ENCODE data around the gene MBNL2. TPM values are rescaled to one million over a fixed set of nuclear protein-coding genes. Genes with fewer than 3 reads are reported as not detected.

MBNL2 gene
- total RNA-seq, 2 experiments from 2014 or later, result 16.8 to 18.8 TPM

DNA sequence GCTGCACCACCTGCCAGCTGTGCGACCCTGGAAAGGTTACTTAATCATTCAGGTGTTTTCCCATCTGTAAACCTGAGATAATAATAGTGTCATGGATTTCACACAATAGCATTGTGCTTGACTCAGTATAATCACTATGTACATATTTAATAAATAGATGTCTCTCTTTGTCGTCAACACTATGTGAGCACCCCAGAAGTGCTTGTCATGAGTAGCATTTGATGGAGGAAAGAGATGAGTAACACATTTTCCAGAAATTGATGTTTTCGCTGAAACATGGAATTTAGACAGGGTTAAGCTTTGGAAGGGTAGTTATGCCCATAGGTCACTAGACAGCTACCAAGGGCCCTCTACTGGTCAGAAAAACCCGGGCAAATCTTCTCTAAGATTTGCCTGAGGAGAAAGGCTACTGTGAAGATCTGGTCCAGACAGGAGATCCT is 9.5 kb upstream of the MBNL2 start:
- CTCF ChIA-PET, result interaction anchor here (0.9 to 2.7 kb wide), 5 partner anchors 9 to 195 kb away, joined by 3 to 13 read pairs (median 3); partner anchors contain the start of gene MBNL2
- Mint-ChIP-seq H3K27ac (no peak overlapping the region), H3K36me3 (ENCODE audit: low read depth) (no peaks in the 10 kb centered on the region)

DNA sequence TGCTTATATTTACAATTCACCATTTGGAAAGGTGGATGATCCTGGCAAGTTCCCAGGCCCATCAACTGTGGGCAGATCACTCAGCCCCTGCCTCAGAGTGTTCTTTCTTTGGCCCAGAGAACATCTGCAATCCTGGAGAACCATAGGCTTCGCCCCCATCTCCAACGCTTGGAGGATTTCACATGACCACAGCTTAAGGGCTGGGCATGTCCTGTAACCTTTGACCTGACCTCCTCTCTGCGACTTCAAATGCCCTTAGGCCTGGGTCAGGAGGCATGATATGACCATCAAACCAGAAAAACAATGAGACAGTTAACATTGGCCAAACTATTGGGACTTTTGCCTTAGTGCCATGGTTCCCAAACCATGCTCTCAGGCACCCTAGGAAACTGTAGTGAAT is 7.2 kb upstream of the MBNL2 start:
- intact Hi-C loops (cut with micrococcal nuclease), result no loop called here
- H3K4me1 Mint-ChIP-seq (ENCODE audit: low read depth), result peaks cover 33% of the 10 kb centered on the region
- CTCF ChIA-PET, result interaction anchor here (0.9 to 1.6 kb wide), 3 partner anchors 8 to 105 kb away, joined by 3 to 5 read pairs (median 3); no protein-coding TSS in a partner anchor

More for the DNA sequence above, 9.5 kb upstream of the MBNL2 start:
- peaks cover 38% of the 10 kb centered on the region for H3K4me1 Mint-ChIP-seq (ENCODE audit: low read depth)
- no peaks in the 10 kb centered on the region for H3K27me3 Mint-ChIP-seq (ENCODE audit: low read depth)
- H3K9me3 Mint-ChIP-seq, result peaks cover 1% of the 10 kb centered on the region
- no peak overlapping the region for H3K4me3 Mint-ChIP-seq
- DNase-seq, result peak; percentile 33
- intact Hi-C loops (cut with micrococcal nuclease), result loop anchor here (1.0 kb wide), 2 partner anchors 102 to 132 kb away; no protein-coding TSS in a partner anchor

DNA sequence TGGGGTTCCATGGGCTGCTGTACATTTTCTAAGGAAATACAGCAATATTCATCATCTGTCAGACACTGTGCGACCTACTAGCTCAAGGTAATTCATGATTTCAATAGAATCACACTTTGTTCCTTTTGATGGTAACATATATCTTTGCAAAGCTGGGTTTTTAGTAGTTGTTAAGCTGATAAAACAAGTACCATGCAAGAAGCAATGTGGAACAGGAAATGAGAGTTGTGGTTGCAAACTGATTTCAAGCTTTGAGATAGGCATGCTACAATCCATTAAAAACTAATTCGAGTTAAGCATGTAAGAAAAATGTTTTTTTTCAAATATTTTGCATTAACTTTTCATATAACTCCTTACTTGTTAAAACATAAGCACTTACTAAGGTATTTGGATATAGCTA is 6.8 kb upstream of the MBNL2 start:
- CTCF ChIA-PET, result interaction anchor here (0.9 to 1.6 kb wide), 3 partner anchors 9 to 105 kb away, joined by 3 to 5 read pairs (median 3); no protein-coding TSS in a partner anchor
- no peak overlapping the region for H3K27ac Mint-ChIP-seq
- no peaks in the 10 kb centered on the region for H3K27me3 Mint-ChIP-seq (ENCODE audit: low read depth)

More for the DNA sequence above, 7.2 kb upstream of the MBNL2 start:
- H3K27ac Mint-ChIP-seq, result no peak overlapping the region
- no peak overlapping the region for H3K4me3 Mint-ChIP-seq
- H3K27me3 Mint-ChIP-seq (ENCODE audit: low read depth), result no peaks in the 10 kb centered on the region
- H3K9me3 Mint-ChIP-seq, result no peaks in the 10 kb centered on the region
- DNase-seq, result no peak
- no peaks in the 10 kb centered on the region for H3K36me3 Mint-ChIP-seq (ENCODE audit: low read depth)

DNA sequence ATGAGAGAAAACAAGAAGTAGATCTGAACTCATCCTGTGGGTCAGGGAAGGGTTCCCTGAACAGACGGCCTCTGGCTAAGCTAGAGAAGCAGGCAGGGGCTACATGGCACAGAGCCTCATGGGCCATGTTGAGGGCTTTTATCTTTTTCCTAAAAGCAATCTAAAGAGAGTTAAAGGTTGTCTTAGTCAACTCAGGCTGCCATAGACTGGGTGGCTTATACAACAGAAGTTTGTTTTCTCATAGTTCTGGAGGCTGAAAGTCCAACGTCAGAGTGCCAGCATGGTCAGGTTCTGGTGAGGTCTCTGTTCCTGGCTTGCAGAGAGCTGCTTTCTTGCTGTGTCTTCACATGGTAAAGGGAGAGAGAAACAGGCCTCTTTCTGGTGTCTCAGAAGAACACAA is 2.9 kb upstream of the MBNL2 start:
- CTCF ChIA-PET, result interaction anchor here (0.7 to 1.4 kb wide), 3 partner anchors 9 to 109 kb away, joined by 3 to 4 read pairs (median 4); no protein-coding TSS in a partner anchor
- DNase-seq, result no peak
- Mint-ChIP-seq H3K4me3 (no peak overlapping the region), H3K27me3 (ENCODE audit: low read depth) (no peaks in the 10 kb centered on the region), H3K27ac (no peak overlapping the region), H3K9me3 (no peaks in the 10 kb centered on the region), H3K4me1 (ENCODE audit: low read depth) (peaks cover 20% of the 10 kb centered on the region), H3K36me3 (ENCODE audit: low read depth) (no peaks in the 10 kb centered on the region)
- intact Hi-C loops (cut with micrococcal nuclease), result no loop called here

More for the DNA sequence above, 6.8 kb upstream of the MBNL2 start:
- peaks cover 30% of the 10 kb centered on the region for H3K4me1 Mint-ChIP-seq (ENCODE audit: low read depth)
- intact Hi-C loops (cut with micrococcal nuclease), result no loop called here
- no peaks in the 10 kb centered on the region for H3K36me3 Mint-ChIP-seq (ENCODE audit: low read depth)
- DNase-seq, result no peak
- no peaks in the 10 kb centered on the region for H3K9me3 Mint-ChIP-seq
- no peak overlapping the region for H3K4me3 Mint-ChIP-seq

DNA sequence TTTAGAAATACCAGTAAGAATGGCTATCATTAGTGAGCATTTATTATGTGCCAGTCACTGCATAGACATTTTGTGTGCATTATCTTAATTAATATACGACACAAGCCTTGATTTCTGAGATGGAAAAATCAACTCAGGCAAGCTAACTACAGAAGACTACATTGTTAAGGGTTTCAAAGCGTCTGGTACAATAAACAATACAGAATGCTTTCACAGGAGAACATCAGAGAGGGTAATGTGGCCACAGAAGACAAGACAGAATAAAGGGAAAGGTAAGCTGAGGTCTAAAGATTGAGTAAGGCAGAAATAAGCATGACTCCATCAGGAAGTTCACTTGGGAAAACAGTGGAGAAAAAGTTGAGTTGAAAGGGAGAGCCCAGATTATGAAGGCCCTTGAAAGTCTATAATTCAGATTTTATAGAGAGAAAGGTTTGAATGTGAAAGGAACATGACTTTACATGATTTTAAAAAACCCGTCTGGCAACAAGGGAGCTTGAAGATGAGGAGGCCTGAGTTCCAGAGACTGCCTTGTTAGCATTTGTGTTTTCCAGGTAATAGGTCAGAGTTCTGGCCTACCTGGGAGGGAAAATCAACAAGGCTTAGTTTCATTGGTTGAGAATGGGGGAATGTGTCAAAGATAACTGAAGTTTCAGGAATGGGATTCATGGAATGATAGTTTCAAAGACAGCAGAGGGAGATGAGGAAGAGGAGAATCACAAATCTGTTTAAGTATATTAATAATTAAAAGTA is 1.8 kb upstream of the MBNL2 start:
- CTCF ChIA-PET, result interaction anchor here (1.0 to 1.4 kb wide), 2 partner anchors 109 to 111 kb away, joined by 3 to 4 read pairs; no protein-coding TSS in a partner anchor
- no peak overlapping the region for H3K4me3 Mint-ChIP-seq

DNA sequence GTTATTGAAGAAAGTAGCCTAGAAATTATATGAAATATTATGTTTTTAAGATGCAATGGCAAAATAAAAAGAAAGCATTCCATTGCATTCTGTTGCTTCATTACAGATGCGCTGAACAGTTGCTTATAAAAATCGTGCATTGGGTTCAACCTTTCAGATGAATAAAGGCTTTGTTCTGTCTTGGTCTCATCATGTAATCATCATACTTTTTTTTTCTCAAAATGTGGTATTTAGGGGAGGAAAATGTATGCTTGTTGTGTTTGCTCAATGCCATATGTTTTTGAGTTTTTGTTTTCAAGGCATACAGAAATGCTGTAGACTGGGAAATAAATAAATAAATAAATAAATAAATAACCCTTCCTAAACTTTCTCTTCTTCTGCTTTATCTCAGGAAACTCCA is 1.1 kb upstream of the MBNL2 start:
- intact Hi-C loops (cut with micrococcal nuclease), result loop anchor here (10.0 kb wide), 4 partner anchors 324 to 1834 kb away; partner anchors contain the start of genes DNAJC3 and STK24
- Mint-ChIP-seq H3K4me3 (no peak overlapping the region), H3K4me1 (ENCODE audit: low read depth) (peaks cover 24% of the 10 kb centered on the region), H3K27me3 (ENCODE audit: low read depth) (no peaks in the 10 kb centered on the region), H3K27ac (no peak overlapping the region), H3K36me3 (ENCODE audit: low read depth) (no peaks in the 10 kb centered on the region), H3K9me3 (no peaks in the 10 kb centered on the region)
- CTCF ChIA-PET, result interaction anchor here (1.3 kb wide), 1 partner anchor 8 kb away, joined by 3 read pairs; no protein-coding TSS in a partner anchor
- no peak for DNase-seq

More for the DNA sequence above, 1.8 kb upstream of the MBNL2 start:
- H3K27me3 Mint-ChIP-seq (ENCODE audit: low read depth), result no peaks in the 10 kb centered on the region
- intact Hi-C loops (cut with micrococcal nuclease), result loop anchor here (10.0 kb wide), 4 partner anchors 324 to 1834 kb away; partner anchors contain the start of genes DNAJC3 and STK24
- H3K4me1 Mint-ChIP-seq (ENCODE audit: low read depth), result peaks cover 19% of the 10 kb centered on the region
- no peaks in the 10 kb centered on the region for H3K9me3 Mint-ChIP-seq
- DNase-seq, result no peak
- H3K27ac Mint-ChIP-seq, result no peak overlapping the region
- H3K36me3 Mint-ChIP-seq (ENCODE audit: low read depth), result no peaks in the 10 kb centered on the region

DNA sequence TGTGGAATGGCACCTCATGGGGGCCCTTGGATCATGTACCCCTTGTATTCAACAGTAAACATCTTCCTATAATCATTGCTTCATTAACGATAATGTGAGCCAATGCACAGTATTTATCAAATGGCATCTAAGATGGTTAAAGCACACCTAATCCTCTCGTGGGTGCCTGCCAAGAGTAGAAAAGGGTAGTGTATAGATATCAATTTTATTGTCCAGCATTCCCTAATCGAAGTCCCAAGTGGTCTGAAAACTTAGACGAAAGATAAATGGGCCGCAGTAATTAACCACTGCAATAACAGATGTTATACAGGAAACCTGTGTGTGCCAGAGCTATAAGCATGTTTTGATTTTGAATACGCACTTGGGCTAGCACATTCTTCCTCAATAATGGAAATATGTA is 667 bp upstream of the MBNL2 start:
- Mint-ChIP-seq H3K9me3 (no peaks in the 10 kb centered on the region), H3K4me1 (ENCODE audit: low read depth) (peaks cover 28% of the 10 kb centered on the region), H3K4me3 (no peak overlapping the region), H3K27ac (no peak overlapping the region), H3K36me3 (ENCODE audit: low read depth) (no peaks in the 10 kb centered on the region), H3K27me3 (ENCODE audit: low read depth) (no peaks in the 10 kb centered on the region)
- CTCF ChIA-PET, result interaction anchor here (1.3 to 4.5 kb wide), 2 partner anchors 9 to 111 kb away, joined by 3 to 33 read pairs; no protein-coding TSS in a partner anchor
- intact Hi-C loops (cut with micrococcal nuclease), result loop anchor here (10.0 kb wide), 4 partner anchors 323 to 1833 kb away; partner anchors contain the start of genes DNAJC3 and STK24
- no peak for DNase-seq

DNA sequence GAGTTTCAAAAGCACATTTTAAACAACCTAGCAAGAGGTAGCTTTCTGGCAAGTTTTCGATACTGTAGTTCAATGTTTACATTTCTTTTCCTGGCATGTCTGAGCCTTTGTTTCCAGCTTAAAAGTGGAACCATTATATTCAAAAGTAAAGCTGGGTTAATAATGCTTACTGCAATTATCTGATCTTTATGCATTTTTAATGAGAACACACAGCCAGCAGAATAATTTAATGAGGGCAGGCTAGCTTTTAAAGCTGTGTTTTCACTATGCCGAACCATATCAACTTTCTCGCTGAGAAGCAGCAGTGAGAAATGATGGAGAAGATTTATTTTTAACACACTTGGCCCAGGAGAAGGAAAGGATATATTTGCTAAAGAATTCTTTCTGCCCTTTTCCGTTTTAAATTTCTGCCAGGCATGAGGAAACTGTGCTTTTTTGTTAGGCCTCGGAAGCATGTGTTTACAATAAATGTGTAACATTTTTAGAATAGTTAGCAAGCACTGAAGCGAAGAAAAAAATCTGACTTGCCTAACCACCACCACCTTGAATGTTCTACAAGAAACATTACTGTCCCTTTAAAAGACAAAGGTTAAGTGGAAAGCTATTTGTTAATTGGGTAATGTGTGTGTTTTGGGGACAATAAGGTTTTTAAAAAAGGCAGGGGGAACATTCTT is 1.0 kb downstream of the MBNL2 start:
- intact Hi-C loops (cut with micrococcal nuclease), result loop anchor here (2.0 to 10.0 kb wide), 6 partner anchors 106 to 1832 kb away; partner anchors contain the start of genes DNAJC3 and STK24
- no peak for DNase-seq
- Mint-ChIP-seq H3K27ac (peak overlapping the region; percentile 87), H3K4me1 (ENCODE audit: low read depth) (peaks cover 41% of the 10 kb centered on the region), H3K4me3 (peak overlapping the region; percentile 79), H3K27me3 (ENCODE audit: low read depth) (no peaks in the 10 kb centered on the region), H3K9me3 (no peaks in the 10 kb centered on the region), H3K36me3 (ENCODE audit: low read depth) (no peaks in the 10 kb centered on the region)
- CTCF ChIA-PET, result interaction anchor here (0.6 to 4.5 kb wide), 10 partner anchors 27 to 240 kb away, joined by 3 to 33 read pairs (median 3); partner anchors contain the start of gene RAP2A

DNA sequence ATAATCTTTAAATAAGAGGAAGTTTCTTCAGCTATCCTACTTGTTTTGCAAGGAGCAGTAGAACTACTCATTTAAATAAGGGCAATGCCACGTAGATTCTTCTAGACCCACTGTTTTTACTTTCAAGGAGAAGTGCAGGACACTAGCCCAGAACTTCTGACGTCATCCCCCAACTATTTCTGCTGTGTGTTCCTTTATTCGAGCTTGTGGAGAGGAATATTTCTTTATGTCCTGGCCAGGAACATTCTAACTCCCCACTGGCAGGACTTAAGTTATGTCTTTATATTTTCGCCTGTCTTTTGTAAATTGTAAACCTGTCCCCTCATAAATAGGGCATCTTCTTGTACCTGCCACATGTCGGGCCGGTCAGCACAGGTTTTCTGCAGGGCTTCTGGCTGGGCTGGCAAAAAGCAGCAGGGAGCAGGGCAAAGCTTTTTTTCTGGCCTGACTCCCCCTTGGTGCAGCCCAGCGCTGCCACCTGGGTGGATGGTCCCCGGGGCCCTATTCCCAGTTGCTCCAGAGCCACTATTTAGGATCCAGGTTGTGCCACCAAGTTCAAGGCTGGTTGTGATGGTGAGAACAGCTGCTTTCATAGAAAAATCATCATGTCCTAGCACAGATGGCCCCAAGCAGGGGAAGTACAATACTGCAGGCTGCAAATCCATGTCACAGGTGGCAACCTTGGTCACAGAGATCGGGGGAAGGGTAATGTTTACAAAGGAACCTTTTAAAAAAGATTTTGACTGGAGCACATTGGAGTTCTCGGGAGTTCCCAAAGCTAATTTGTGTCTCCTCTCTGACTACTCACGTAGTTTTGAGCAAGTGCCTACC is 1.8 kb downstream of the MBNL2 start:
- peak overlapping the region; percentile 87 for H3K27ac Mint-ChIP-seq
- H3K36me3 Mint-ChIP-seq (ENCODE audit: low read depth), result no peaks in the 10 kb centered on the region
- no peaks in the 10 kb centered on the region for H3K27me3 Mint-ChIP-seq (ENCODE audit: low read depth)
- peak; percentile 18 for DNase-seq
- H3K4me1 Mint-ChIP-seq (ENCODE audit: low read depth), result peaks cover 41% of the 10 kb centered on the region
- intact Hi-C loops (cut with micrococcal nuclease), result loop anchor here (2.0 to 10.0 kb wide), 7 partner anchors 13 to 1831 kb away; partner anchors contain the start of genes DNAJC3 and STK24
- CTCF ChIA-PET, result interaction anchor here (0.6 to 4.5 kb wide), 11 partner anchors 27 to 240 kb away, joined by 3 to 33 read pairs (median 3); partner anchors contain the start of gene RAP2A
- no peaks in the 10 kb centered on the region for H3K9me3 Mint-ChIP-seq
- peak overlapping the region; percentile 79 for H3K4me3 Mint-ChIP-seq

DNA sequence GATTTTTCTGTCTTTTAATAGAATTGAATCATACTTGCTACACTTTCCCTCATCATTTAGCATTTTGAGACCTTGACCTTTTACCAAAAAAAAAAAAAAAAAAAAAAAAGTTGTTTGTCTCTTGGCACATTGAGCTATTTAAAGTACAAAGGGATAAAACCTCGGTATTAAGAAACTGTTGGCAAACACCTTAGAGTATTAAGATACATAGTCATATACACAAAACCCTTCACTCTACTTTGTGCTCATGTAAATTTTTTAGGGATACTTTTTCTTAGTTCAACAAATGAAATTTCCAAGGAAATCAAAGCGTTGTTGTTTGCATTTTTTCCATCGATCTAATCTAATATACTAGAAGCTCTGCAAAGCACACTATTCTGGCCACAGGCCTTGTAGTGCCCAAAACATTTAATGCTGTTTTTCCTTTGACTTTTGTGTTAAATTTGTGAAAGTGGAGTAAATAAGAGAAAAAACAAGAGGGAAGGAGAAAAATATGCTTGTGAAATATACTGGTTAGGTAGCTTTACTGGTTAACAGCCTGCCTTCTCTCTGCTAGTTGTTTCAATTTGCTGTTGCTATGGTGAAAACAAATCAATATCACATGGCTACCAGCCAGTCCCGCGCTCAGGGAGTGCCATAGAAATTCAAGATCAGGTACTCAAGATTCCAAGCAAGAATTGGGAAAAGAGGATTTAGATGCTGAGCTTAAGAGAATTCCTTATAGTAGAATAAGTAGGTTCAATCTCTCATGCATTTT is 2.6 kb downstream of the MBNL2 start:
- peaks cover 45% of the 10 kb centered on the region for H3K4me1 Mint-ChIP-seq (ENCODE audit: low read depth)
- H3K4me3 Mint-ChIP-seq, result peak overlapping the region; percentile 79
- intact Hi-C loops (cut with micrococcal nuclease), result loop anchor here (2.0 to 10.0 kb wide), 5 partner anchors 14 to 1830 kb away; partner anchors contain the start of genes DNAJC3 and STK24
- H3K9me3 Mint-ChIP-seq, result no peaks in the 10 kb centered on the region
- H3K27me3 Mint-ChIP-seq (ENCODE audit: low read depth), result no peaks in the 10 kb centered on the region
- CTCF ChIA-PET, result interaction anchor here (1.1 to 4.5 kb wide), 4 partner anchors 25 to 239 kb away, joined by 3 to 33 read pairs (median 3); no protein-coding TSS in a partner anchor
- peak overlapping the region; percentile 87 for H3K27ac Mint-ChIP-seq
- peaks cover under 1% of the 10 kb centered on the region for H3K36me3 Mint-ChIP-seq (ENCODE audit: low read depth)
- DNase-seq, result no peak
